ENCODE data around the gene SND1.

The SND1 gene

GRCh38 chr7:128128401-128128800, 476.4 kb downstream of the SND1 start:
- DNase-seq: no peak

- no peak for DNase-seq
Measured at GRCh38 chr7:128129224-128129864, 477.4 kb downstream of the SND1 start.

DNA sequence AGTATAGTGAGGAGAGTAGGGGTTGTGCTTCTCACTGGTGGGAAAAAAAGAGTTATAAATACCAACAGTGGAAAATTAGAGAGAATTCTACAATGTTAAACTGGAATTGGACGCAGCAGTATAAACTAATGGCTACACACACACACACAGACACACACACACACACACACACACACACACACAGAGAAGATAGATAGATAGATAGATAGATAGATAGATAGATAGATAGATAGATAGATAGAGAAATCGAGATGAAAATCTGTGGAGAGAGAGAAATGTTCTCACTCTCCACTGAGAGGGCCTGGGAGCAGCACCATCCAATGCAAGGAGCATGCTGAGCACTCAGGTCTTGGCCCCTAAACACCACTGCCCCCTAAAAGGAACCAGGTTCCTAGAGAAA, 479.1 kb downstream of the SND1 start:
- DNase-seq: no peak

DNA sequence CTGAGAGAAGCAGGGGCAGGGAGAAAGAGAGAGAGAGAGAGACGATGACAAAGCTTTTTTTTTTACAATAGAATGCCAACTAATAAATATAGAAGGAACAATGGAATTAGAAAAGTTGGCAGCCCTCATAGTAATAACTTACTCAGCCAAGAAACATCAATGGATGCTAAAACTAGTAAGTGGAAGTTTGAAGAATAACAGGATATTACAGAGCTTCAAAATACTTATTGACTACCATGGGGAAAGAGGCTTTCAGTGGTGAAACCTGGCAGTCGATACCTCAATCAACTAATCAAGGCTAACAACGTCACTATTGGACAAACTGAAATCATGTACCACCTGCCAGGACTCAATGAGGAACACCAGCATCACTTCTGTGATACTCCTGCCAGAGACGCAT, 479.7 kb downstream of the SND1 start:
- DNase-seq: no peak

DNA sequence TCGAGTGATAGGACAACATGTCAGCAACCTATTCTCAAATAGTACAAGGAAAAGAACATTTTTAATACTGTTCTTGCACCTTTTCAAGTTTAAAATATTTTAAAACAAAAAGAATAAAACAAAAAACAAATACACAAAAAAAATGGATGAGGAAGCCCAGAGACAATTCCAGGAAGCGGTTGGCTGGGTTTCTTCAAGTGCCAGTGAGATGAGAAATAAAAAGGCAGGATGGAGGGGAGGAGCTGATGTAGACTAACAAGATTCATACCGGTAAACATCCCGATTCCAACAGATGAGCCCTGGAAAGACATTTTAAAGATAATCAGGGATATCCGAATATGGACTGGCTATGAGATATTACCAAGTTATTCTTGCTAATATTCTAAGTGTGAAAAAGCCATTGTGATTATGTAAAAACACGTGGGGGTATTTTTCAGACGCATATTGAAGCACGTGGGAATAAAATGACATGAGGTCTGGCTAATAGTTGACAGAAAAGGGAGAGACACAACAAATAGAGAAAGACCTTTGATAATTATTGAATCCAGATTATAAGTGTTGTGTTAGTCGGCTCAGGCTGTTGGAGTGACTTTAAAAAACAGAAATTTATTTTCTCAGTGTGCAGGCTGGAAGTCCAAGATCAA, 480.6 kb downstream of the SND1 start:
- no peak for DNase-seq

DNA sequence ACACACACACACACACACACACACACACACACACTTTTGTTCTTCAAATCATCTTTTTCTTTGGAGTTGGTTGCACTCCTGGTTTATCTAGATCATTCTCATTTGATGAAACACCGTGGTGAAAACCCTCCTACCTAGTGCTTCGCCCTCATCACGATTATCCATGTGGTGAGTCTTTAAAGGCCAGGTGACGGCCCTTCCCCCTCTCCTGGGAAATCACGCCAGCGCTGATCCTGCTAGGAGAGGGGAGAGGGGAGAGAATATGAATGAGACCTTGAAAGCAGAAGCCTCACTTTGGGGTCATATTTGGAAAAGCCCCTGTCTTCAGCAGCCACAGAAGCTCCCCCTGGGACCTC, 483.1 kb downstream of the SND1 start:
- no peak for DNase-seq

GRCh38 chr7:128135515-128136214, 483.7 kb downstream of the SND1 start:
- DNase-seq: peak; percentile 76

GRCh38 chr7:128136215-128136597, 484.2 kb downstream of the SND1 start:
- no peak for DNase-seq

DNA sequence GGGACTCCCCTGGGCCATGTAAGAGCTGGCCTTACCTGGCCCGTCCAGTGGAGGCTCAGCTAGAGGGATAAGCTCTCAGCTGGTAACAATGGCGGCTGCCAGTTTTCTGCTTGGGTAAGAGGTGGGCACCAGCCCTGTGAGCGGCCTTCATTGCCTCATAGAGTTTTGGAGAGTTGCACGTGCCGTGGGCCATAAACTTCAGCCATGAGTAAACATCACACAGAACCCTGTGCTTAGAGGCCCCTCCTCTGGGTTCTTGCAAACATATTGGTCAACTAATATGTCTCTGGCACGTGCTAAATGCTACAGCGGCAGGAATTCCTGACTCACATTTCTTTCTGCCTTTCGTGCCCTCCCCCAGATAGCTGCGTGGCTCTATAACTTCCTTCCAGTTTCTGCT, 485.2 kb downstream of the SND1 start:
- DNase-seq: no peak

- no peak for DNase-seq
Measured at GRCh38 chr7:128139406-128139805, 487.4 kb downstream of the SND1 start.

DNA sequence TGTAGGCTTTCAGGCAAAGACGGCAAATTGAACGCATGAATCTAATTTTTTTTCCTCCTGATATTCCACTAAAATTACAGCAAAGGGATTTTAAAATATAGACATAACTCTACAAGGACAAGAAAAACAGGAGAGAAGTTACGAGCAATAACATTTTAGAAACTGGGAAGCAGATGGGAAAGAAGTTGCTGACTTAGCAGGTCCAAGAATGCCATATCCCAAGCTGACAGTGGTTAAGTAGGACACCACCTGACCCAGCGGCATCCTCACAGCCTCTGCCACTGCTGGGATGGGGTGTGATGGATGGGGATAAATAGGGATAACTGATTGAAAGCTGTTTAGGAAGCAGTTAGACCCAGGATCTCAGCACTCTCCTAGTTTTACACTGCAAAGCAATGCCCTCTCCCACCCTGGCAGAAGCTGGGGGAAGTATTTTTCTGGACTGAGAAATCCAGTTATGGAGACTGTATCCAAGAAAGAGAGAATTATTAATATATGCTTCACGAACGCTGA, 489.7 kb downstream of the SND1 start:
- no peak for DNase-seq
